CD8-positive, alpha-beta memory T cell (primary cell): ENCODE measurements around the gene TBL2. TPM values are rescaled to one million over a fixed set of nuclear protein-coding genes. Genes with fewer than 3 reads are reported as not detected.

Experiments
- polyA plus RNA-seq: library from polyadenylated mRNA; unstranded; fragments of 300-500 nt; fragmentation: Illumina TruSeq; gene quantifications from one replicate; pipeline ENCODE4 v1.2.3, GENCODE V29; 2021
- total RNA-seq, 2 experiments: library from RNA; stranded (reverse); gene quantifications; one replicate each; pipeline ENCODE4 v1.2.3, GENCODE V29; 2021

The TBL2 gene
- total and polyA plus RNA-seq, 3 experiments from 2014 or later, result 17.0 to 31.3 (median 29.1) TPM

Other genes with a start within 250 kb of the TBL2 start
- gene FZD9, start 144.8 kb downstream of the TBL2 start, total RNA-seq, result under 1 TPM; 0.09 to 0.38 TPM
- gene FZD9, start 144.8 kb downstream of the TBL2 start, polyA plus RNA-seq, result not detected
- gene BAZ1B, start 56.3 kb downstream of the TBL2 start, total RNA-seq, result 100 to 1,000 TPM; 112 to 118 TPM
- gene BAZ1B, start 56.3 kb downstream of the TBL2 start, polyA plus RNA-seq, result 31.1 TPM
- 10 to 100 TPM; 68.9 to 72.6 TPM for gene BCL7B, start 20.9 kb downstream of the TBL2 start, total RNA-seq
- 101 TPM for gene BCL7B, start 20.9 kb downstream of the TBL2 start, polyA plus RNA-seq
- gene MLXIPL, start 45.9 kb upstream of the TBL2 start, total RNA-seq, result not detected
- not detected for gene MLXIPL, start 45.9 kb upstream of the TBL2 start, polyA plus RNA-seq
- gene VPS37D, start 89.3 kb upstream of the TBL2 start, total RNA-seq, result under 1 TPM in 1 of 2 experiments, not detected in 1; 0.18 TPM
- 0.17 TPM for gene VPS37D, start 89.3 kb upstream of the TBL2 start, polyA plus RNA-seq
- gene DNAJC30, start 104.9 kb upstream of the TBL2 start, total RNA-seq, result 10 to 100 TPM; 10.9 to 12.4 TPM
- gene DNAJC30, start 104.9 kb upstream of the TBL2 start, polyA plus RNA-seq, result 10.0 TPM
- gene BUD23, start 105.0 kb upstream of the TBL2 start, total RNA-seq, result 100 to 1,000 TPM; 102 to 113 TPM
- gene BUD23, start 105.0 kb upstream of the TBL2 start, polyA plus RNA-seq, result 130 TPM
- 10 to 100 TPM; 18.4 to 18.8 TPM for gene STX1A, start 141.1 kb upstream of the TBL2 start, total RNA-seq
- gene STX1A, start 141.1 kb upstream of the TBL2 start, polyA plus RNA-seq, result 1.5 TPM
- gene ABHD11, start 160.2 kb upstream of the TBL2 start, total RNA-seq, result 10 to 100 TPM; 23.2 to 26.5 TPM
- gene ABHD11, start 160.2 kb upstream of the TBL2 start, polyA plus RNA-seq, result 13.1 TPM
- gene CLDN3, start 191.7 kb upstream of the TBL2 start, total RNA-seq, result not detected
- gene CLDN3, start 191.7 kb upstream of the TBL2 start, polyA plus RNA-seq, result not detected